Neutrophil (primary cell): ENCODE data around the gene NPTX1.

ENCODE experiments used
- H3K27ac ChIP-seq: fragments of 200-600 bp; sonication (generic); 2 replicates; pipeline ENCODE4 v1.5.1; 2016; ENCODE audit warnings: mild to moderate bottlenecking, moderate library complexity
- H3K27me3 ChIP-seq: fragments of 200-600 bp; sonication (generic); 2 replicates; pipeline ENCODE4 v1.6.0; 2016; ENCODE audit warnings: mild to moderate bottlenecking
- H3K36me3 ChIP-seq: fragments of 200-600 bp; sonication (generic); 2 replicates; pipeline ENCODE4 v1.5.1; 2017
- H3K4me1 ChIP-seq, 2 experiments: fragments of 200-600 bp in 1 of 2; sonication (generic) in 1 of 2; 1 replicate in 1 of 2; 2 replicates in 1 of 2; pipeline versions ENCODE4 v1.5.1 to v1.6.1; 2013 to 2016; ENCODE audit warnings: low read depth in 1 of 2, low read length in 1 of 2, mild to moderate bottlenecking in 1 of 2, moderate library complexity in 1 of 2; ENCODE audit not compliant: control insufficient read depth in 1 of 2, insufficient read depth in 1 of 2
- H3K4me3 ChIP-seq, 2 experiments: fragments of 200-600 bp in 1 of 2; sonication (generic) in 1 of 2; 1 replicate in 1 of 2; 2 replicates in 1 of 2; pipeline ENCODE4 v1.5.1; 2013 to 2016; ENCODE audit warnings: low read depth in 1 of 2, low read length in 1 of 2, mild to moderate bottlenecking in 1 of 2, moderate library complexity in 1 of 2
- H3K9me3 ChIP-seq: fragments of 200-600 bp; sonication (generic); 2 replicates; pipeline ENCODE4 v1.5.1; 2016
- TF ChIP-seq, protein P1 (sequence below): fragments of 200-600 bp; sonication (generic); IDR thresholded peaks from 2 replicates; pipeline ENCODE4 v1.5.1; 2016; ENCODE audit warnings: antibody characterized with exemption

The NPTX1 gene

GRCh38 chr17:80477647-80478478 lies 1.5 kb upstream of the NPTX1 start:
- Histone ChIP-seq H3K4me3 (no peak overlapping the region), H3K27ac (no peak overlapping the region), H3K36me3 (no peaks in the 10 kb centered on the region), H3K9me3 (no peaks in the 10 kb centered on the region), H3K27me3 (peaks cover 100% of the 10 kb centered on the region), H3K4me1 (peaks cover 3 to 19% of the 10 kb centered on the region in 2 experiments)
- TF ChIP-seq, protein P1, sequence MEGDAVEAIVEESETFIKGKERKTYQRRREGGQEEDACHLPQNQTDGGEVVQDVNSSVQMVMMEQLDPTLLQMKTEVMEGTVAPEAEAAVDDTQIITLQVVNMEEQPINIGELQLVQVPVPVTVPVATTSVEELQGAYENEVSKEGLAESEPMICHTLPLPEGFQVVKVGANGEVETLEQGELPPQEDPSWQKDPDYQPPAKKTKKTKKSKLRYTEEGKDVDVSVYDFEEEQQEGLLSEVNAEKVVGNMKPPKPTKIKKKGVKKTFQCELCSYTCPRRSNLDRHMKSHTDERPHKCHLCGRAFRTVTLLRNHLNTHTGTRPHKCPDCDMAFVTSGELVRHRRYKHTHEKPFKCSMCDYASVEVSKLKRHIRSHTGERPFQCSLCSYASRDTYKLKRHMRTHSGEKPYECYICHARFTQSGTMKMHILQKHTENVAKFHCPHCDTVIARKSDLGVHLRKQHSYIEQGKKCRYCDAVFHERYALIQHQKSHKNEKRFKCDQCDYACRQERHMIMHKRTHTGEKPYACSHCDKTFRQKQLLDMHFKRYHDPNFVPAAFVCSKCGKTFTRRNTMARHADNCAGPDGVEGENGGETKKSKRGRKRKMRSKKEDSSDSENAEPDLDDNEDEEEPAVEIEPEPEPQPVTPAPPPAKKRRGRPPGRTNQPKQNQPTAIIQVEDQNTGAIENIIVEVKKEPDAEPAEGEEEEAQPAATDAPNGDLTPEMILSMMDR, result no peak

- no peaks in the 10 kb centered on the region for H3K36me3 ChIP-seq
- H3K27me3 ChIP-seq, result peaks cover 100% of the 10 kb centered on the region
- peaks cover 3 to 19% of the 10 kb centered on the region in 2 experiments for H3K4me1 ChIP-seq
- H3K27ac ChIP-seq, result no peak overlapping the region
- TF ChIP-seq, protein P1, result no peak
- H3K9me3 ChIP-seq, result no peaks in the 10 kb centered on the region
- H3K4me3 ChIP-seq, result no peak overlapping the region
Observed at GRCh38 chr17:80476877-80477646, 655 bp upstream of the NPTX1 start.

GRCh38 chr17:80474961-80475909 lies 1.2 kb downstream of the NPTX1 start:
- Histone ChIP-seq H3K36me3 (no peaks in the 10 kb centered on the region), H3K4me3 (no peak overlapping the region), H3K27ac (no peak overlapping the region), H3K9me3 (no peaks in the 10 kb centered on the region), H3K4me1 (peaks cover 3 to 19% of the 10 kb centered on the region in 2 experiments), H3K27me3 (peaks cover 100% of the 10 kb centered on the region)
- TF ChIP-seq, protein P1, result no peak

- peaks cover 3 to 19% of the 10 kb centered on the region in 2 experiments for H3K4me1 ChIP-seq
- H3K27me3 ChIP-seq, result peaks cover 100% of the 10 kb centered on the region
- H3K27ac ChIP-seq, result no peak overlapping the region
- H3K4me3 ChIP-seq, result no peak overlapping the region
- H3K36me3 ChIP-seq, result no peaks in the 10 kb centered on the region
- TF ChIP-seq, protein P1, result no peak
- no peaks in the 10 kb centered on the region for H3K9me3 ChIP-seq
Observed at GRCh38 chr17:80474231-80474960, 2.0 kb downstream of the NPTX1 start.
